OCI-LY3 (cell line): ENCODE results near the gene ABCA2.
A peak's percentile ranks its signal among the peaks of the same experiment; 100 is the strongest.

Experiments used
- H2AFZ ChIP-seq: fragments of 200-600, 300-600 bp; shearing (Covaris generic); 2 replicates; pipeline ENCODE4 v1.6.0; 2014; ENCODE audit warnings: antibody characterized with exemption, low read depth, low read length
- H3K27ac ChIP-seq: fragments of 200-600, 300-600 bp; sonication (generic); 2 replicates; pipeline ENCODE4 v1.5.1; 2014; ENCODE audit warnings: mild to moderate bottlenecking, low read length, moderate library complexity, mixed read lengths
- H3K27me3 ChIP-seq: fragments of 200-600, 300-600 bp; sonication (generic); 2 replicates; pipeline ENCODE4 v1.6.1; 2014; ENCODE audit warnings: low read depth, low read length, mixed read lengths
- H3K36me3 ChIP-seq: fragments of 200-600, 300-600 bp; sonication (generic); replicated peaks from 2 replicates; pipeline ENCODE3; 2014; ENCODE audit warnings: low read depth, low read length, mixed read lengths
- H3K4me1 ChIP-seq: fragments of 300-600, 200-600 bp; sonication (generic); 2 replicates; pipeline ENCODE4 v1.6.1; 2014; ENCODE audit warnings: low read length, mixed read lengths
- H3K4me2 ChIP-seq: fragments of 200-600, 300-600 bp; sonication (generic); 2 replicates; pipeline ENCODE4 v1.6.1; 2014; ENCODE audit warnings: low read length, mixed read lengths
- H3K4me3 ChIP-seq: fragments of 300-600, 200-600 bp; sonication (generic); 2 replicates; pipeline ENCODE4 v1.5.1; 2014; ENCODE audit warnings: antibody characterized with exemption, mild to moderate bottlenecking, low read length, moderate library complexity
- H3K79me2 ChIP-seq: fragments of 300-600, 200-600 bp; shearing (Covaris generic); 2 replicates; pipeline ENCODE4 v1.6.1; 2014; ENCODE audit warnings: mild to moderate bottlenecking, low read length, mixed read lengths
- H3K9ac ChIP-seq: fragments of 300-600, 200-600 bp; shearing (Covaris generic); 2 replicates; pipeline ENCODE4 v1.6.0; 2014; ENCODE audit warnings: mild to moderate bottlenecking, low read length, moderate library complexity
- H3K9me3 ChIP-seq: fragments of 200-600, 300-600 bp; shearing (Covaris generic); 2 replicates; pipeline ENCODE4 v1.6.1; 2014; ENCODE audit warnings: low read length, mixed read lengths; ENCODE audit not compliant: insufficient read depth
- H4K20me1 ChIP-seq: fragments of 200-600, 300-600 bp; sonication (generic); 2 replicates; pipeline ENCODE4 v1.6.1; 2016; ENCODE audit warnings: low read length, mixed read lengths; ENCODE audit not compliant: insufficient read depth
- EZH2phosphoT487 ChIP-seq: fragments of 200-600 bp; shearing (Covaris generic); IDR thresholded peaks from 2 replicates; pipeline ENCODE4 v1.6.1; 2018; ENCODE audit warnings: antibody characterized with exemption, mixed run types, low read depth
- TF ChIP-seq, protein P1 (sequence below): fragments of 200-600, 300-600 bp; sonication (generic); IDR thresholded peaks from 2 replicates; pipeline ENCODE4 v1.5.1; 2014; ENCODE audit warnings: antibody characterized with exemption, low read length, low read depth

ABCA2 gene

DNA sequence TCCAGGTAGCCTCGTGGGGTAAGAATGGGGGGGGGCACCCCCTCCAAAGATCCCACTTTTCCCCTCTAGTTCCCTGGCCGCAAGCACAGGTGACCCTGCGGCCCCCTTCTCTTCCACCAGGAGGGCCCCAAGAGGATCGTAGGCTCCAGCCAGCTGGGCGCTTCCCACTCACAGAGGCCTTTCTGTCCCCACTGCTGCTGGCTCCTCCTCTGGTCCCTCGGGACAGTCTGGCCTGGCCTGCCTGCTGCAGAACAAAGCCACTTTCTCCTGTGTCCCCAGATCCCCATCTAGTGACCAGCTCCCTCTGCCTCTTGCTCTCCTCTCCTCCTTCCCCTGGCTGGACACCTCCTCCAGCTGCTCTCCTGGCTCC is 42.9 kb upstream of the ABCA2 start:
- Histone ChIP-seq H2AFZ (peak overlapping the region; percentile 64; the same call in 1 of the 2 replicates), H3K79me2 (peaks cover 15% of the 10 kb centered on the region)
- TF ChIP-seq, protein P1, sequence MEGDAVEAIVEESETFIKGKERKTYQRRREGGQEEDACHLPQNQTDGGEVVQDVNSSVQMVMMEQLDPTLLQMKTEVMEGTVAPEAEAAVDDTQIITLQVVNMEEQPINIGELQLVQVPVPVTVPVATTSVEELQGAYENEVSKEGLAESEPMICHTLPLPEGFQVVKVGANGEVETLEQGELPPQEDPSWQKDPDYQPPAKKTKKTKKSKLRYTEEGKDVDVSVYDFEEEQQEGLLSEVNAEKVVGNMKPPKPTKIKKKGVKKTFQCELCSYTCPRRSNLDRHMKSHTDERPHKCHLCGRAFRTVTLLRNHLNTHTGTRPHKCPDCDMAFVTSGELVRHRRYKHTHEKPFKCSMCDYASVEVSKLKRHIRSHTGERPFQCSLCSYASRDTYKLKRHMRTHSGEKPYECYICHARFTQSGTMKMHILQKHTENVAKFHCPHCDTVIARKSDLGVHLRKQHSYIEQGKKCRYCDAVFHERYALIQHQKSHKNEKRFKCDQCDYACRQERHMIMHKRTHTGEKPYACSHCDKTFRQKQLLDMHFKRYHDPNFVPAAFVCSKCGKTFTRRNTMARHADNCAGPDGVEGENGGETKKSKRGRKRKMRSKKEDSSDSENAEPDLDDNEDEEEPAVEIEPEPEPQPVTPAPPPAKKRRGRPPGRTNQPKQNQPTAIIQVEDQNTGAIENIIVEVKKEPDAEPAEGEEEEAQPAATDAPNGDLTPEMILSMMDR, result no peak
- TF ChIP-seq EZH2phosphoT487, result no peak

DNA sequence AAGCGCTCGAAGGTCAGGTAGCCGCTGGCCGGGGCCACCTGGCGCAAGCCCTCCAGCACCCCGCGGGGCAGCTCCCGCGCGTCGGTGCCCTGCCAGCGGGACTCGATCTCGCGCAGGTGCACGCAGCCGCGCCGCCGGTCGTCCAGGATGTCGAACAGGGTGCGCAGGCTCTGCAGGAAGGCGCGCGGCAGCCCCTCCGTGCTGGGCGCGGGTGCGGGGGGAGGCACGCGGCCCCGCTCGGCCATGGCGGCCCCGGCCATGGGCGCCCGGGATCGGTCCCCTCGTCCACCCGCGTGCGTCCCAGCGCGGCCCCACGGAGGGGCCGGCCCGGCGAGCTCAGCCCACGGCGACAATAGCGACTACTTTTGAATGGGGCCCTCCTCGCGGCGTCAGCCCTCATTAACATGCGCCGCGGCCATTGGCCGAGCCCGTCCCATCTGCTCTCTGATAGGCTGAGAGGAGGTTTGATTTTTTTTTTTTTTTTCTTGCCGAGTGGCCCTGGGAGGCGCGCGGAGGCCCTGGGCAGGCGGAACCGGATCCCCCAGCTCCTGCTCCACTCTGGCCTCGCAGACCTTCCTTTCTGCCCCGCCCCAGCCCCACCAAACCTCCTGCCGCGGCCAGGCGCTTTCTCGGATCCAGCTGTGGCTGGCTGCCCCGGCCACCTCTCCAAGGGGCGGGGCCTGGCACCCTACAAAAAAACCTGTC is 42.3 kb upstream of the ABCA2 start, which contains the start of gene SAPCD2:
Gene SAPCD2, minus strand, starts transcription at position 357 of the 705 bp plus-strand sequence. Its CDS starts 97 bp downstream, at position 260.
- no peaks in the 10 kb centered on the region for H3K9me3 ChIP-seq
- no peaks in the 10 kb centered on the region for H3K36me3 ChIP-seq
- peaks cover 26% of the 10 kb centered on the region for H4K20me1 ChIP-seq
- H3K4me3 ChIP-seq, result peak within 1 kb of the TSS; percentile 93
- peak within 1 kb of the TSS; percentile 97 for H3K4me2 ChIP-seq
- peak within 1 kb of the TSS; percentile 95 for H3K9ac ChIP-seq
- no peaks in the 10 kb centered on the region for H3K27me3 ChIP-seq
- peak within 1 kb of the TSS; percentile 64; the same call in 1 of the 2 replicates for H2AFZ ChIP-seq
- peaks cover 23% of the 10 kb centered on the region for H3K4me1 ChIP-seq
- peaks cover 15% of the 10 kb centered on the region for H3K79me2 ChIP-seq
- H3K27ac ChIP-seq, result peak within 1 kb of the TSS; percentile 62
- TF ChIP-seq, protein P1, result no peak
- no peak for TF ChIP-seq EZH2phosphoT487

More for the DNA sequence above, 42.9 kb upstream of the ABCA2 start:
- peaks cover 24% of the 10 kb centered on the region for H4K20me1 ChIP-seq
- H3K4me1 ChIP-seq, result peaks cover 23% of the 10 kb centered on the region
- peak overlapping the region; percentile 62 for H3K27ac ChIP-seq
- H3K9ac ChIP-seq, result peak overlapping the region; percentile 95
- peak overlapping the region; percentile 93 for H3K4me3 ChIP-seq
- H3K36me3 ChIP-seq, result no peaks in the 10 kb centered on the region
- peak overlapping the region; percentile 96 for H3K4me2 ChIP-seq
- no peaks in the 10 kb centered on the region for H3K27me3 ChIP-seq
- no peaks in the 10 kb centered on the region for H3K9me3 ChIP-seq

DNA sequence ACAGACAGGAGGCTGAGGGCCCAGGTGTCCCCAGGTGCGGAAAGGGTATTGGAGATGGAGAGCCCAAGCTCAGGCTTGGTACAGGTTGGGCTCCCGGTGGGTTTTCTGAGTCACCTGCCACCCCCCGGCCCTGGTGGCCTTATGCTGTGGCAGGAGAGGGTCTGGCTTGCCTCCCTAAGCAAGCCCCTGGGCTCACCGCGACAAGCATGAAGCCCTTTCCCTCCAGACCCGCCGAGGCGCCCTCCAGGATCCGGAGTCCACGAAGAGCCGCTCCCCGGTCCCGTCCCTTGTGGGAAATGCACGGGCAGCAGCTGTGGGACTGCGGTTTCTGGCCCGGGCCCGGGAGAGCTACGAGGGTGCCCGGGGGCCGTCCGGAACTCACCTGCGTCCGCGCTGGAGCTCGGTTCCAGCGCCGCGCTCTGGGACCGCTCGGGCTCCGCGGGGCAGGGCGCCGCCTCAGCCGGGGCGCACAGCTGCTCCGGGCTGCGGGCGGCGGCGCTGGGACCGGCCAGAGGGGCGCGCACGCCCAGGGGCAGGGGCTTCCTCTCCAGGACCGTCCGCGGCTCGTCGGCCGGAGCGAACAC is 41.6 kb upstream of the ABCA2 start:
- no peak overlapping the region for H2AFZ ChIP-seq
- H3K9ac ChIP-seq, result peak overlapping the region; percentile 95
- H3K4me1 ChIP-seq, result peaks cover 23% of the 10 kb centered on the region

More for the DNA sequence above, 41.6 kb upstream of the ABCA2 start:
- H3K4me2 ChIP-seq, result peak overlapping the region; percentile 97
- no peak overlapping the region for H3K27ac ChIP-seq
- no peaks in the 10 kb centered on the region for H3K27me3 ChIP-seq
- peaks cover 15% of the 10 kb centered on the region for H3K79me2 ChIP-seq
- no peaks in the 10 kb centered on the region for H3K9me3 ChIP-seq
- TF ChIP-seq, protein P1, result no peak
- no peak for TF ChIP-seq EZH2phosphoT487
- peak overlapping the region; percentile 93 for H3K4me3 ChIP-seq
- H3K36me3 ChIP-seq, result no peaks in the 10 kb centered on the region
- H4K20me1 ChIP-seq, result peaks cover 26% of the 10 kb centered on the region
